Left ventricle myocardium inferior (tissue), 1 donor: ENCODE data around the gene PRSS38. TPM values are rescaled to one million over a fixed set of nuclear protein-coding genes. Genes with fewer than 3 reads are reported as not detected.
"Not testable (repeated sequence)": the region's sequence is repeated elsewhere in the genome, so short reads cannot be mapped to it uniquely, and the experiment has no call there.

ENCODE experiments used
- DNase-seq: peaks from one replicate; pipeline ENCODE4 v3.0.0-alpha.2; 2020
- H3K27ac ChIP-seq: fragments of 200-600 bp; replicated peaks from 2 replicates; pipeline ENCODE4 v1.8.0; 2021
- H3K27me3 ChIP-seq: fragments of 200-600 bp; 2 replicates; pipeline ENCODE4 v1.8.0; 2021; ENCODE audit warnings: low read depth
- H3K36me3 ChIP-seq: fragments of 200-600 bp; 2 replicates; pipeline ENCODE4 v1.8.0; 2021
- H3K4me1 ChIP-seq: fragments of 200-600 bp; 2 replicates; pipeline ENCODE4 v1.8.0; 2021
- H3K4me3 ChIP-seq: fragments of 200-600 bp; 2 replicates; pipeline ENCODE4 v1.8.0; 2021; ENCODE audit warnings: mild to moderate bottlenecking, moderate library complexity
- H3K9me3 ChIP-seq: fragments of 200-600 bp; replicated peaks from 2 replicates; pipeline ENCODE4 v1.8.0; 2021
- intact Hi-C: fragments of 100-400 bp; cut with micrococcal nuclease; formaldehyde crosslinking; loops from one replicate; pipeline ENCODE4 v1.11.0; 2022
- total RNA-seq: library from RNA; stranded (reverse); fragmentation: NEBNext Ultra II Directional; extraction: Animal tissue kit (Norgen Biotek cat#: 25700); gene quantifications from one replicate; pipeline ENCODE4 v1.2.1, GENCODE V29; 2021
- TF ChIP-seq, protein P1 (sequence below): fragments of 200-600 bp; IDR thresholded peaks from 2 replicates; pipeline ENCODE4 v1.8.0; 2021; ENCODE audit warnings: antibody characterized with exemption, mild to moderate bottlenecking, borderline replicate concordance
- donor health status: DM: no; HTN: yes; CAD: no; lungs with severe emphysema.

Gene PRSS38
- total RNA-seq, 1 donor from 2014 or later = not detected

DNA sequence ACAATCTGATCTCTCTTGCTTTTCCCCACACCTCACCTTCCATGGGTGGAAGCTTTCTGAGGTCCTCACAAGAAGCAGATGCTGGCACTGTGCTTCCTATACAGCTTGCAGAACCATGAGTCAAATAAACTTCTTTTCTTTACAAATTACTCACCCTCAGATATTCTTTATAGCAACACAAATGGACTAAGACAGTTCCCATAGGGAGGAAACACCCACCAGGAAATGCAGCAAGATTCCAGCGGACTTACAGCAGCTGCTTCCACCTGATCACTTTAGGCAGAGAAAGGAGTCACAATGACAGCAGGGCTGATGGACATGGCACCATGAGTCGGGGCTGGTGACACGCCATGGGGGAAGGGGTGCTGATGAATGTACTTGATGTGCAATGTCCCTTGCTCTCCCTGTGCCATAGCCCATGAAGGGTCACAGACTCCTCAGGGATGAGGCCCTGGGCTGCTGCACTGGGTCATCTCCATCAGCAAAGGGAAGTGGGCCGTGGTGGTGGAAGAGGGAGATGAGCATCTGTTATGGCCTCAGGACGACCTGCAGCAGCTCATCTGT, 53.9 kb downstream of the PRSS38 start:
- H3K4me3 ChIP-seq = no peak overlapping the region
- intact Hi-C loops = no loop called here
- H3K36me3 ChIP-seq = no peaks in the 10 kb centered on the region
- peaks cover 32% of the 10 kb centered on the region for H3K9me3 ChIP-seq
- no peaks in the 10 kb centered on the region for H3K4me1 ChIP-seq
- no peak for DNase-seq
- no peak overlapping the region for H3K27ac ChIP-seq
- peaks cover 35% of the 10 kb centered on the region for H3K27me3 ChIP-seq
- TF ChIP-seq, protein P1, sequence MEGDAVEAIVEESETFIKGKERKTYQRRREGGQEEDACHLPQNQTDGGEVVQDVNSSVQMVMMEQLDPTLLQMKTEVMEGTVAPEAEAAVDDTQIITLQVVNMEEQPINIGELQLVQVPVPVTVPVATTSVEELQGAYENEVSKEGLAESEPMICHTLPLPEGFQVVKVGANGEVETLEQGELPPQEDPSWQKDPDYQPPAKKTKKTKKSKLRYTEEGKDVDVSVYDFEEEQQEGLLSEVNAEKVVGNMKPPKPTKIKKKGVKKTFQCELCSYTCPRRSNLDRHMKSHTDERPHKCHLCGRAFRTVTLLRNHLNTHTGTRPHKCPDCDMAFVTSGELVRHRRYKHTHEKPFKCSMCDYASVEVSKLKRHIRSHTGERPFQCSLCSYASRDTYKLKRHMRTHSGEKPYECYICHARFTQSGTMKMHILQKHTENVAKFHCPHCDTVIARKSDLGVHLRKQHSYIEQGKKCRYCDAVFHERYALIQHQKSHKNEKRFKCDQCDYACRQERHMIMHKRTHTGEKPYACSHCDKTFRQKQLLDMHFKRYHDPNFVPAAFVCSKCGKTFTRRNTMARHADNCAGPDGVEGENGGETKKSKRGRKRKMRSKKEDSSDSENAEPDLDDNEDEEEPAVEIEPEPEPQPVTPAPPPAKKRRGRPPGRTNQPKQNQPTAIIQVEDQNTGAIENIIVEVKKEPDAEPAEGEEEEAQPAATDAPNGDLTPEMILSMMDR = no peak

DNA sequence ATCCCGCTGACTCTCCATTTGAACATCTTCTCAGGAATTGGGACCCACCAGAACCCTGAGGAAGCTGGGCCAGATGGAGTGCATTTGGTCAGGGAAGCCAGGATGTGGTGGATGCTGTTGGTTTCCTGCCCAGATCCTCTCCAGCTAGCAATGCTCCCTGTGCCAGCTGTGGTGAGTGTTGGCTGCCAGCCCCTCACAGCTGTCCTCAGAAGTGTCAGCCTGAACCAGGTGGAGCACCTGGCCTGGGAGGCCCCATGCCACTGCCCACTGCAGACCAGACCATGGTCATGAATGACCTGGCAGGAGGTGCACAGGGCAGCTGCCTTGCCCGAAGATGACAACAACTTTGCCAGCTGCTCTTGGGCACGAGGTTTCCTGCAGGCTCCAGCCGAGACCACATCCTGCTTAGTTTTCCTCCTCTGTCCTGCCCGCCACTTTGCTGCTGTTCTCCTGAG, 54.4 kb downstream of the PRSS38 start:
- TF ChIP-seq, protein P1 = no peak
- Histone ChIP-seq H3K4me3 (no peak overlapping the region), H3K27ac (no peak overlapping the region), H3K36me3 (no peaks in the 10 kb centered on the region), H3K27me3 (peaks cover 35% of the 10 kb centered on the region), H3K9me3 (peaks cover 28% of the 10 kb centered on the region), H3K4me1 (no peaks in the 10 kb centered on the region)
- intact Hi-C loops = no loop called here
- DNase-seq = no peak

DNA sequence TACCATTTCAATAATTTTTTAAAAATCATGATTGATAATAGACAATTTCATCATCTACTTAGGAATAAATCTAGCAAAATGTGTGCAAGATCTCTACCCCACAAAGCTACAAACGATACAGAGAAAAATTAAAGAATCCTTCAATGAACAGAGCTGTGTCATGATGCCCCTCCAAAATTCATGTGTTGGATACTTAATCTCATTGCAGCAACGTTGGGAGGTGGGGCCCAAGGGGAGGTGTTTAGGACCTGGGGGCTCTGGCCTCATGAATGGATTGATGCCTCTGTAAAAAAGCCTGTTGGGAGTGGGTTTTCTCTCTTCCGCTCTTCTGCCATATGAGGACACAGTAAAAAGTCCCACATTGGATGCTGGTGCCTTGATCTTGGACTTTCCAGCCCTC, 54.9 kb downstream of the PRSS38 start:
- intact Hi-C loops = no loop called here
- no peak overlapping the region for H3K4me3 ChIP-seq
- no peak overlapping the region for H3K27ac ChIP-seq
- peaks cover 35% of the 10 kb centered on the region for H3K27me3 ChIP-seq
- peaks cover 23% of the 10 kb centered on the region for H3K9me3 ChIP-seq
- DNase-seq = no peak
- H3K36me3 ChIP-seq = no peaks in the 10 kb centered on the region
- no peaks in the 10 kb centered on the region for H3K4me1 ChIP-seq
- TF ChIP-seq, protein P1 = no peak

DNA sequence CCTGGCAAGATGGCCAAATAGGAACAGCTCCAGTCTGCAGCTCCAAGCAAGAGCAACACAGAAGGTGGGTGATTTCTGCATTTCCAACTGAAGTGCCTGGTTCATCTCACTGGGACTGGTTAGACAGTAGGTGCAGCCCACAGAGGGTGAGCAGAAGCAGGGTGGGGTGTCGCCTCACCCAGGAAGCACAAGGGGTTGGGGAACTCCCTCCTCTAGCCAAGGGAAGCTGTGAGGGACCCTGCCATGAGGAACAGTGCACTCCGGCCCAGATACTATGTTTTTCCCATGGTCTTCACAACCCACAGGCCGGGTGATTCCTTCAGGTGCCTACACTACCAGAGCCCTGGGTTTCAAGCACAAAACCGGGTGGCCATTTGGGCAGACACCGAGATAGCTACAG, 56.4 kb downstream of the PRSS38 start:
- DNase-seq, H3K4me3 ChIP-seq, H3K27ac ChIP-seq, H3K36me3 ChIP-seq, H3K4me1 ChIP-seq, intact Hi-C loops: not testable (repeated sequence)
- Histone ChIP-seq H3K9me3 (peaks cover 18% of the 10 kb centered on the region), H3K27me3 (peaks cover 35% of the 10 kb centered on the region)

DNA sequence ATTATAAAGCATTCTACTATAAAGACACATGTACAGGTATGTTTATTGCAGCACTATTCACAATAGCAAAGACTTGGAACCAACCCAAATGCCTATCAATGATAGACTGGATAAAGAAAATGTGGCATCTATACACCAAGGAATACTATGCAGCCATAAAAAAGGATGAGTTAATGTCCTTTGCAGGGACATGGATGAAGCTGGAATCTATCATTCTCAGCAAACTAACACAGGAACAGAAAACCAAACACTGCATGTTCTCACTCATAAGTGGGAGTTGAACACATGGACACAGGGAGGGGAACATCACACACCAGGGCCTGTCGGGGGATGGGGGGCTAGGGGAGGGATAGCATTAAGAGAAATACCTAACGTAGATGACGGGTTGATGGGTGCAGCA, 62.3 kb downstream of the PRSS38 start:
- H3K27me3 ChIP-seq, DNase-seq, H3K27ac ChIP-seq, H3K36me3 ChIP-seq, H3K4me1 ChIP-seq, H3K4me3 ChIP-seq, intact Hi-C loops: not testable (repeated sequence)
- peaks cover 13% of the 10 kb centered on the region for H3K9me3 ChIP-seq

DNA sequence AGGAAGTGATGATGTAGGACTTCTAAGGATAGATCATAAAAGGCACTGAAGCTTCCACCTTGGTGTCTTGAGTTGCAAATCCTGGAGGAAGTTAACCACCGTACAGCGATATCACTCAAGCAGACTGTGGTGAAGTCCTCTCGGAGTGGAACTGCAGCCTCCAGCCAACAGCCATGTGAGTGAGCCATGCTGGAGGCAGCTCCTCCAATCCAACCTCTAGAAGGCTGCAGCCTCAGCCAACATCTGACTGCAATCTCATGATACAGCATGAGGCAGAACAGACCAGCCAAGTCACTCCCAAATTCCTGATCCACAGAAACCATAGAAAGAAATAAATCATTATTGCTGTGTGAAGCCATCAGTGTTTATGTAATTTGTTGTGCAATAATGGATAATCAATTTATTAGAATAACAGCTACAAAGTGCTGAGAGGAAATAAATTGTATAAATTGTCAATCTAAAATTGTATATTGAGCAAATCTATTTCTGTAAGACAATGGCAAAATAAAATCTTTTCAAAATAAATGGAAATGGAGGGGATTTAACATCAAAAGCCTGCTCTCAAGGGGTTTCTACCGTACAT, 65.0 kb downstream of the PRSS38 start:
- intact Hi-C loops = no loop called here
- H3K4me3 ChIP-seq = no peak overlapping the region

More for the DNA sequence above, 65.0 kb downstream of the PRSS38 start:
- Histone ChIP-seq H3K27ac (no peak overlapping the region), H3K4me1 (peaks cover 5% of the 10 kb centered on the region), H3K36me3 (no peaks in the 10 kb centered on the region), H3K9me3 (no peaks in the 10 kb centered on the region), H3K27me3 (peaks cover 9% of the 10 kb centered on the region)
- TF ChIP-seq, protein P1 = no peak
- DNase-seq = no peak
